ENCODE results near the gene FGFR1OP2.

Gene FGFR1OP2

GRCh38 chr12:26938701-26939062 is 412 bp downstream of the FGFR1OP2 start:
- TF ChIP-seq CTCF (IDR thresholded peaks at IDR 0.05; ENCODE audit: insufficient read depth, low read length, poor library complexity, severe bottlenecking), result no peak
- Histone ChIP-seq H3K4me3 (replicated peaks; ENCODE audit: low read depth, low read length) (peak overlapping the region; percentile 87), H3K36me3 (ENCODE audit: control insufficient read depth, insufficient read depth, low read length) (no peaks in the 10 kb centered on the region; the same call in 1 of the 2 replicates), H3K27me3 (replicated peaks; ENCODE audit: control insufficient read depth, insufficient read depth, low read length) (no peaks in the 10 kb centered on the region)
- no peak for DNase-seq (ENCODE audit: extremely low read depth, insufficient read length)

GRCh38 chr12:26939192-26939832 is 1.0 kb downstream of the FGFR1OP2 start:
- TF ChIP-seq CTCF (IDR thresholded peaks at IDR 0.05; ENCODE audit: insufficient read depth, low read length, poor library complexity, severe bottlenecking), result no peak
- Histone ChIP-seq H3K36me3 (ENCODE audit: control insufficient read depth, insufficient read depth, low read length) (no peaks in the 10 kb centered on the region), H3K4me3 (replicated peaks; ENCODE audit: low read depth, low read length) (peak overlapping the region; percentile 87), H3K27me3 (replicated peaks; ENCODE audit: control insufficient read depth, insufficient read depth, low read length) (no peaks in the 10 kb centered on the region)
- no peak for DNase-seq (ENCODE audit: extremely low read depth, insufficient read length)

- Histone ChIP-seq H3K36me3 (ENCODE audit: control insufficient read depth, insufficient read depth, low read length) (no peaks in the 10 kb centered on the region), H3K27me3 (replicated peaks; ENCODE audit: control insufficient read depth, insufficient read depth, low read length) (no peaks in the 10 kb centered on the region), H3K4me3 (replicated peaks; ENCODE audit: low read depth, low read length) (peak overlapping the region; percentile 87)
- DNase-seq (ENCODE audit: extremely low read depth, insufficient read length), result no peak
- no peak for TF ChIP-seq CTCF (IDR thresholded peaks at IDR 0.05; ENCODE audit: insufficient read depth, low read length, poor library complexity, severe bottlenecking)
Observed at GRCh38 chr12:26939953-26940352, 1.7 kb downstream of the FGFR1OP2 start.

- Histone ChIP-seq H3K36me3 (ENCODE audit: control insufficient read depth, insufficient read depth, low read length) (no peaks in the 10 kb centered on the region), H3K4me3 (replicated peaks; ENCODE audit: low read depth, low read length) (peak overlapping the region; percentile 87), H3K27me3 (replicated peaks; ENCODE audit: control insufficient read depth, insufficient read depth, low read length) (no peaks in the 10 kb centered on the region)
- DNase-seq (ENCODE audit: extremely low read depth, insufficient read length), result no peak
- TF ChIP-seq CTCF (IDR thresholded peaks at IDR 0.05; ENCODE audit: insufficient read depth, low read length, poor library complexity, severe bottlenecking), result no peak
Observed at GRCh38 chr12:26940516-26941214, 2.4 kb downstream of the FGFR1OP2 start.

- peak overlapping the region; percentile 87 for H3K4me3 ChIP-seq (replicated peaks; ENCODE audit: low read depth, low read length)
- TF ChIP-seq CTCF (IDR thresholded peaks at IDR 0.05; ENCODE audit: insufficient read depth, low read length, poor library complexity, severe bottlenecking), result no peak
- no peaks in the 10 kb centered on the region for H3K27me3 ChIP-seq (replicated peaks; ENCODE audit: control insufficient read depth, insufficient read depth, low read length)
- no peaks in the 10 kb centered on the region for H3K36me3 ChIP-seq (ENCODE audit: control insufficient read depth, insufficient read depth, low read length)
- DNase-seq (ENCODE audit: extremely low read depth, insufficient read length), result no peak
Observed at GRCh38 chr12:26941215-26941594, 2.9 kb downstream of the FGFR1OP2 start.
